Activated T-helper 9 cell treated with anti-CD3 and anti-CD28 coated beads, Interleukin-2, amount 50 U/mL, for 16 hours (primary cell): ENCODE measurements around the gene STAP1.
"Not testable (repeated sequence)": the region's sequence is repeated elsewhere in the genome, so short reads cannot be mapped to it uniquely, and the experiment has no call there.

ENCODE experiments used
- DNase-seq: peaks from one replicate; pipeline ENCODE4 v3.0.0-alpha.2; 2020; ENCODE audit warnings: low read depth

The STAP1 gene, protein sequence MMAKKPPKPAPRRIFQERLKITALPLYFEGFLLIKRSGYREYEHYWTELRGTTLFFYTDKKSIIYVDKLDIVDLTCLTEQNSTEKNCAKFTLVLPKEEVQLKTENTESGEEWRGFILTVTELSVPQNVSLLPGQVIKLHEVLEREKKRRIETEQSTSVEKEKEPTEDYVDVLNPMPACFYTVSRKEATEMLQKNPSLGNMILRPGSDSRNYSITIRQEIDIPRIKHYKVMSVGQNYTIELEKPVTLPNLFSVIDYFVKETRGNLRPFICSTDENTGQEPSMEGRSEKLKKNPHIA

DNA sequence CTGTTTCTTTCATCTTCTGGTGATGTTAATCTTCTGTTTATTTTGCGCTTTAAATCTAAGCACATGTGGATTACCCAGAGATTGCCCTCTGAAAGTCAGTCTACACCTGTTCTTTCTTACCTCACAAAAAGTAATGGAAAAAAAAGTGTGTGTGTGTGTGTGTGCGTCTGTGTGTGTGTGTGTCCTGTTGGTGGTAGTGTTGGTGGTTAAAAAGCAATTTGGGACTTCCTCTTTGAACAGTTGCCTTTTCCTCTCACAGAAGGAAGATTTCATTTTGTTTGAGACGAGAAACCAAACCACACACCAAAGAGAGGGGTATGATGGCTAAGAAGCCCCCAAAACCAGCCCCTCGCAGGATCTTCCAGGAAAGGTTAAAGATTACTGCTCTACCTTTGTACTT, at the start of gene STAP1:
TSS of gene STAP1 (plus strand) at position 235 of the 400 bp plus-strand sequence. CDS start at position 318, 83 bp downstream.
- DNase-seq, result no peak

DNA sequence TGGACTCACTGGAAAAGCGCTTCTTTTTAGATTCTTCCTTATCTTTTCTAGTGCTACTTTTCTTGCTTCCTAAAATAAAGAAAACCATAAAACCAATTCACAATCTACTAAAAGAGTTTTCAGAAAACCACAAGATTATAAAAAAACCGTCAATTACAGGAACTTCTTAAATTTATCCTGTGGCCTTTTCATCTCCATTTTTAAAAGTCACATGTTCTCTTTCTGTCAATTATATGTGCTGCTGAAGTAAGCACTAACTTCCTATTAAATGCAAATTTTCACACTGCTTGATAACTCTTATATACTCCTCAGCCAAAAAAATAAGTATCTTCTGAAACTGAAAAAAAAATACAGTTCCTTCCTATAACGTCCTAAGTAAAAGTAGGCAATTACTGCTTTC, 46.0 kb upstream of the STAP1 start:
- DNase-seq, result no peak

DNA sequence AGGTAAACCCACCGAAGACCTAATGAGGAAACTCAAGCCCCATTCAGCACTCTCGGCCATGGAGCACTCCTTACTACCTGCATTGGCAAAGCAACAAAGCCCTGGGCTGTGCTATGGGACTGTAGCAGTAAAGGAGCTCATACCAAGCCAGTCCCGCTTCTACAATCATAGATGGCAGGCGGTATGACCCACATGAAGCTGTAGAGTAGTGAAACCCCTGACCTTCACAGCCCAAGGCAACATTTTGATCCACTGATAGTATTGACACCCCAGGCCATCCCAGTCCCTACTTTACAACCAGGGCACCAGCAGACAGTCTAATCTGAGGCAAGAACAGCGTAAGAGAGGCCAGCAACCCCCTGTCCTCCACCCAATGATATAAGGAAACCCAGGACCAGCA, 38.4 kb upstream of the STAP1 start:
- no peak for DNase-seq

DNA sequence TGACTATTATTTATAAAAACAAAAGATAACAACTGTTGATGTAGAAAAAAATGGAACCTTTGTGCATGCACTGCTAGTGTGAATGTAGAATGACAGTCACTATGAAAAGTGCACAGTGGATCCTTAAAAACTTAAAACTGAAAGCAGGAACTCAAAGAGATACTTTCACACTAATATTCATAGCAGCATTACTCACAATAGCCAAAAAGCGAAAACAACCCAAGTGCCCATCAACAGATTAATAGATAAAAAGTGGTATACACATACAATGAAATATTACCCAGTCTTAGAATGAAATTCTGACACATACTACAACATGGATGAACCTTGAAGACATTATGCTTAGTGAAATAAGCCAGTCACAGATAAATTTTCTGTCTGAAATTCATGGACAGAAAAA, 37.0 kb upstream of the STAP1 start:
- no peak for DNase-seq

DNA sequence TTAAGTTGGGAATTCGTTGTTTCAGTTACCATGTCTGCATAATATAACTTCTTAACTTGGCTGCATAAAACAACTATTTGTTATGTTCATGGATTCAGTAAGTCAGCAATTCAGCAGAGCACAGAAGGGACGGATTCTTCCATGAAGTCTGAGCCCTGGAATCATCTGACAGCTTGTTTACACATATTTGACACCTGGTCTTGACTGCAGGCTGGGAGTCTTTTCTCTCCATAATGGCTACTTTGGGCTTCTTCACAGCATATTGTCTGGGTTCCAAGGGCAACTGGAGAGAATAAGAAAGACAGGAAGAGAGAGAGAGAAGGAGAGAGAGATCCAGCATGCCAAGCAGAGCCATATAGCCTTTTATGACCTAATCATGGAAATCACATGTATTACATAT, 36.3 kb upstream of the STAP1 start:
- DNase-seq, result no peak

DNA sequence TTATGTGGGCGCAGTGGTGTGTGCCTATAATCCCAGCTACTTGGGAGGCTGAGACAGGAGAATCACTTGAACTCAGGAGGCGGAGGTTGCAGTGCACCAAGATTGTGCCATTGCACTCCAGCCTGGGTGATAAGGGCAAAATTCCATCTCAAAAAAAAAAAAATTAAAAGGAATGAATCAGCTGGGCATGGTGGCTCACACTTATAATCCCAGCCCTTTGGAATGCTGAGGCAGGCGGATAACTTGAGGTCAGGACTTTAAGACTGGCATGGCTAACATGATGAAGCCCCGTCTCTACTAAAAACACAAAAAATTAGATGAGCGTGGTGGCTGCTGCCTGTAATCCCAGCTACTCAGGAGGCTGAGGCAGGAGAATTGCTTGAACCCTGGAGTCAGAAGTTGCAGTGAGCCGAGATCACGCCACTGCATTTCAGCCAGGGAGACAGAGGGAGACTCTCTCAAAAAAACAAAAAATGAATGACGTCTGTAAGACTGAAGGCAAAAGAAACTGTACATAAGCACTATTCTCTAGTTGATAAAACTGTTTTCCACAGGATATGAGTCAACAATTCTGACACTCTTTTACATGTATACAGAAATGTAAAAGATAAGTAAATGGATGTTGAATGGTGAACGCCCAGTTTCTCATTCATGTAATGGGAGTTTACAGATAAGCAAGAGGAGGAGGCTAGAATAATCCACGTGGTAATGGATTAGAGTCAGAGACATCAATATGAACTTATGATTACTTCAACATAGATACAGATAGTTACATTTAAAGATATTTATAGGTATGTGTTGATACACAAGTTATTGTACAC, 35.5 kb upstream of the STAP1 start:
- DNase-seq, result no peak

DNA sequence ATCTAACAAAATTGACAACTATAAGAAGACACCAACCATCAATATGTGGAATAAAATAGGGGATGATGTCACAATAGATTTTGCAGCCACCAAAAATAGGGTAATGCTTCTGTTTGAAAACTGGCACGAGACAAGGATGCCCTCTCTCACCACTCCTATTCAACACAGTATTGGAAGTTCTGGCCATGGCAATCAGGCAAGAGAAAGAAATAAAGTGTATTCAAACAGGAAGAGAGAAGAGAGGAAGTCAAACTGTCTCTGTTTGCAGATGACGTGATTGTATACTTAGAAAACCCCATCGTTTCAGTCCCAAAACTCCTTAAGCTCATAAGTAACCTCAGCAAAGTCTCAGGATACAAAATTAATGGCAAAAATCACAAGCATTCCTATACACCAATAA, 34.4 kb upstream of the STAP1 start:
- not testable (repeated sequence) for DNase-seq

DNA sequence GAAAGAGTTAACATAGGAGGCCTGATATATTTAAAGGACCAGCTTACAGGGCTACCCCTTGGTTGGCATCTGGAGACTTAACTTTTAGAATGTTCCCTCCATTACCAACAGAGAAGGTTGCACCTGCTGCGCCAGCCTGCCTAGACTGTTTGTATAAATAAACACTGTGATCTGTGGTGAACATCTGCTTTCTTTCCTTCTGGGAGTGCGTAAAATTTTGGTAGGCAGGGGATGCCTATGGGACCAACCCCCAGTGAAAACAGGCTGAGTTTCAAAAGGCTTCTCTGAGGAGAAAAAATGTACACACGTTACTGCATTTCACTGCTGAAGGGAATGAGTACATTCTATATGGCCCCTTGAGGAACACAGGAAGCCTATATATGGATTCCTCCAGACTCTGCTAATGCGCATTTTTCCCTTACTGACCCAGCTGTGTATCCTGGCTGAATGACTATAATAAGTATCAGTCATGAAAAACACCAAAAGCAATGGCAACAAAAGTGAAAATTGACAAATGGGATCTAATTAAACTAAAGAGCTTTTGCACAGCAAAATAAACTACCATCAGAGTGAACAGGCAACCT, 27.1 kb upstream of the STAP1 start:
- DNase-seq, result no peak

DNA sequence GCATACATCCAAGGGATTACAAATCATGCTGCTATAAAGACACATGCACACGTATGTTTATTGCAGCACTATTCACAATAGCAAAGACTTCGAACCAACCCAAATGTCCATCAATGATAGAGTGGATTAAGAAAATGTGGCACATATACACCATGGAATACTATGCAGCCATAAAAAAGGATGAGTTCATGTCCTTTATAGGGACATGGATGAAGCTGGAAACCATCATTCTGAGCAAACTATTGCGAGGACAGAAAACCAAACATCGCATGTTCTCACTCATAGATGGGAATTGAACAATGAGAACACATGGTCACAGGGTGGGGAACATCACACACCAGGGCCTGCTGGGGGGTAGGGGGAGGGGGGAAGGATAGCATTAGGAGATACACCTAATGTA, 26.1 kb upstream of the STAP1 start:
- DNase-seq, result not testable (repeated sequence)

DNA sequence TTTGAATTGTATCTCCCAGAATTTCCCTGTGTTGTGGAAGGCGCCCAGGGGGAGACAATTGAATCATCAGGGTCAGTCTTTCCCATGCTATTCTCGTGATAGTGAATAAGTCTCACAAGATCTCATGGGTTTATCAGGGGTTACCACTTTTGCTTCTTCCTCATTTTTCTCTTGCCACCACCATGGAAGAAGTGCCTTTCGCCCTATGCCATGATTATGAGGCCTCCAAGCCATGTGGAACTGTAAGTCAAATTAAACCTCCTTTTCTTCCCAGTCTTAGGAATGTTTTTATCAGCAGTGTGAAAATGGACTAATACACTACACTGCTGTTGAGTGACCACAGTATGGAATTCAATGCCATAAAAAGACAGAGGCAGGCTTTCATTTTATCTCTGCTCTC, 25.4 kb upstream of the STAP1 start:
- DNase-seq, result no peak

DNA sequence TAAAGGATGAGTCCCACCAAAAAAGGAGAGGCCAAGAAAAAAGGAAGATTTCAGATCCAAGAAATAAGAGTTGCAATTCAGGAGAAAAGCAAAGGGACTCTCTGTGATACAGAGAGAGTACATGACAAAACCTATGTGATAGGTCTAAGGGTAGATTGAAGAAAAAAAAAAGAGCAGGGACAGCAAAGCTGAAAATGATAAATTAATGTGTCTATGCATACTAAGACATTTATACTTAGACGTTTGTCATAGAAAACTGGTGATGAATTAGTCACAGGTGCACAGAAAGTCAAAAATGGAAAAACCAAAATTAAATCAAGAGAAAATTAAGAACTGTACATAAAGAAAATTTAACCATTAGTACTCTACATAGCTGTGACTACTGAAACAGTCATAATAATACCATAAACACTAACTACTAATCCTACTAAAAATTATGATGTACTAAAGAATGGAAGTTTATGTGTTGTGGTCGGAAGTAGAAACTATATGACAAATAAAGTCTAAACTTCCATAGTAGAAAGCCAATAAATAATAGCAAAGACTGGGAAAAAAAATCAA, 23.2 kb upstream of the STAP1 start:
- DNase-seq, result no peak

DNA sequence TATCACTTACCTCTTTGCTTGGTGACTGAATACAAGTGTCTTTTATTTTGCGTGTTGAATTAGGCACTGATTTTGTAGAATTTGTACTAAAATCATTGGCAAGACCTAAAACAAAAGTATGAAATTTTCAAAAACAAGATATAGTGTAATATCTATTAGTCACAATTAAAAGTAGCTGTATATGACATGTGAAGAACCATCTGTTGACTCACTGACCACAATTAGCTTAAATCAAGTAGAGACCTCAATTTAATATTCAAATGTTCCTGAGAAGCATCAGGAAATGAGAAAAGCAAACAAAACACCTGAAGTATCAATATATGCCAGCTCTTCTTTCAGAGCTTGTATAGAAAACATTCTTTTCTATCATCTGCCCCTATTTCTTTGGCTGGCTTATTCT, 18.7 kb upstream of the STAP1 start:
- DNase-seq, result no peak

DNA sequence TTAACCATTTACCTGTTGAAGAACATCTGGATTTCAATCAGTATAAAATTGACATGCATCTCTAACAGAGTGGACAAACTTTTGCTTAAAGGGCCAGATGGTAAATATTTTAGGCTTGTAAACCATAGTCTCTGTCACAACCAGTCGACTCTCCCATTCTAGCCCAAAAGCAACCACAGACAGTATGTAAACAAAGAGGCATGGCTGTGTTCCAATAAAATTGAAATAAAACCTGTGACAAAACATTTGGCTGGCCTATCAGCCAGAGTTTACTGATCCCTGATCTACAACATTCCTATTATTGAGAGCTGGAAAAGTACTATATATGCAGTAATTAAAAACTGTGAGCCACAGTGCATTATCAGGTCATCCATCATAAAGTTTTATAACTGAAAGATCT, 16.5 kb upstream of the STAP1 start:
- no peak for DNase-seq

DNA sequence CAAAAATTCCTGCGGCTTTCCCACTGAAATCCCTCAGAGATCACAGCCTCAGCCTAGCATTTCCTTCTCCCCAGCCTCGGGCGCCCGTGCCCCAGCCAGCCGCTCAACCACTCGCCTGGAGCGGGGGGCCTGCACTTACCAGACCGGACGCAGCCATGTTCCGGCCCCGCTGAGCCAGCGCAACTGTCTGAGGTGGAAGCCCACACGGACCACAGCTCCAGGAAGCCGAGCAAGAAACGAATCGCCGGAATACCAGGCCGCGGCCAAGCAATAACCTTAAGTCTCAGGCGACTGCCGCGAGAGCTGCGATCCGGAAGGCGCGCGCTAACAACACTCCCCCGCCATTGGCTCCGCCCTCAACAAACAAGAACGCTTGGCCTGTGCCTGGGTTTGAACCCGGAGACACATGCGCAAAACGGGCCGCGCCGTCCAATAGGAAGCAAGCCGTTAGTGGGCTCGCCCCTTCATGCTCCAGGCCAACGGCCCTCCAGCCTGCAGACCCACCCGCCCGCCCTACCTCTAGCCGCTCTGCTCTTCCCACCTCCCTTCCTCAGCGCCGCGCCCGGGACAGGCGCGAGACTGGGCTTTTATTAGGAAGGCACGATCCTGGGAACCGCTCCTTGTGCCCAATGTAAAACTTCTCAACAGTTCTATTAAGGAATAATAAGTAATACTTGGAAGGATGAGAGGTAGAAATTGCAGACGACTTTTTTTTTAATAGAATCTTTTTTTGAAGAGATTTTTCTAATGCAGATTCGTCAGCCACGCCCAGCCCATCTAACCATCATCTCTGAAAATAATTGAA, 13.1 kb upstream of the STAP1 start, which contains the start of gene CENPC:
TSS of gene CENPC (minus strand) at position 305 of the 805 bp plus-strand sequence. CDS start at position 157, 148 bp downstream.
- peak; percentile 86 for DNase-seq

DNA sequence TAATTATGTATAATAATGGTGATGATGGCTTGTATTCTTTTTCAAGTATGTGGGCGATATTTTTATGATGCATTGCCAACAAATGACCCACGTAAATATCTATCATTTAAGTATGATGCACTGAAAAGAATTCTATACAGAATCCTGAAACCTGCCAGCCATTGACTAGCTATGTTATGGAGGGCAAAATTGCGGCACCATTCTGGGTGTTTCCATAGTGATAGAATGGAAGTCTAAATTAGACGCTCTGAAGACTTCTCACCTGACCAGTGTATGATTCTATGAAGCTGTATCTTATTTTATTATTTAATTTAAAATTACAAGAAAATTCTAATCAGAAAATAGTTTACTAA, 12.5 kb upstream of the STAP1 start:
- no peak for DNase-seq

DNA sequence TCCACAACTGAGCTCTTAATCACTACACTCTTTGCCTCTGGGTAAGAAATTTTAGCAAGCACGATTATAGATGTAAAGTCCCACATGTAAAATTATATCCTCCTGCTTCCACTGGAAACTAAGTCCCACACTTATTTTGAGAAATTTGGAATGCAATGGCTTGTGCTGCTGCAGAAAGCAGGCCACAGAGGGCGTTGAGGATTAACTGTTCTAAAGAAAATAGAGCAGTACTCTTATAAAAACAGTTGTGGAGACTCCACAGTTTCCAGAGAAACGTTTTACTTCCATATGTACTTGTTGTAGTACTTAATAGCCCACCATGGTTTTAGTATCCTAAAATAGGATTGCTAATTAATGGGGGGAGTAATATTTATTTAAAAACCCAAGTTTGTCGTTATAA, 11.6 kb upstream of the STAP1 start:
- DNase-seq, result no peak

DNA sequence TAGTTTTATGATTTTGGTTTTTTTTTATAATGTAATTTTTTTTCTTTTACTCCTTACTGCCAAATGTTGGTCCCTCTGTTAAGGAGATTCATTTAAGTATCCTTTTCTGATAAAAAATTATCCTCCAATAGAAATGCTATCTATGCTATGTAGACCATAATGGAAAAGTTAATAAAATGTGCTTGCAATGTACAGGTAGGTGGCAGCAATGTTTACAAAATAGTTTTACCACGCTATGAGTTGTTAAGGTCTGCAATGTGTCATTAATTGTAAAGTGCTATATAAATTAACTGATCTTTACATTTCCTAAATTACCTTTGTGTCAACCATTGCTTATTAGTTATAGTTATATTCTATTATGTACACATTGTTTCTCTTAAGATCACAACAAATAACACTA, 9.4 kb upstream of the STAP1 start:
- DNase-seq, result no peak

DNA sequence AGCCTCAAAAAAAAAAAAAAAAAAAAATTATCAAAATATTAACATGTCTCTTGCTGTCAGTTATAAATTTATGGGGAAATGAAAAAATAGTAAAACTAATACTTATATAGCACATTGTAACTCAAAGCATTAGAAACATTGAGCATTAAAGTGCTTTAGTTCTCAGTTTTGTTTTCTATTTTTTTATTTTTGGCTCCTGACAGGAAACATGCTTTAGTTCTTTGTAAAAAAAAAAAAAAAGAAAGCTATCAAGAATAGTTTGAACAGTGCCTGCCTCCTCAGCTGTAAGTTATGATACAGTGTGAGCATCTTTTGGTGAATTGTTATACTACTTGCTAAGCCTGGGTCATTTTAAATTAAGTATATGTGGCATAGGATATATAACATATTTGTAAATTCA, 8.1 kb upstream of the STAP1 start:
- DNase-seq, result no peak

DNA sequence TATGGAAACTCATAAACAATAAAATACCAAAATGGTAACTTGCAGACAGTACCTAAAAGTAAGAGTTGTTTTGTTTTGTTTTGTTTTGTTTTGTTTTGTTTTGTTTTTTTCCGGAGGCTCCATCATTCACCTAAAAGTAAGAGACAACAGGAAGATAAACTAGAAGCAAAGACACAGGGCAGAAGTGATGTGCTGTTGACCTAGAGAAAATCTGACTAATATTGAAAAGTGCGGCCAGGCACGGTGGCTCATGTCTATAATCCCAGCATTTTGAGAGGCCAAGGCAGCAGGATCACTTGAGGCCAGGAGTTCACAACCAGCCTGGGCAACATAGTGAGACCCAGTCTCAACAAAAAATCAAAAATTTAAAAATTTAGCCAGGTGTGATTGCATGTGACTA, 7.7 kb upstream of the STAP1 start:
- DNase-seq, result no peak

DNA sequence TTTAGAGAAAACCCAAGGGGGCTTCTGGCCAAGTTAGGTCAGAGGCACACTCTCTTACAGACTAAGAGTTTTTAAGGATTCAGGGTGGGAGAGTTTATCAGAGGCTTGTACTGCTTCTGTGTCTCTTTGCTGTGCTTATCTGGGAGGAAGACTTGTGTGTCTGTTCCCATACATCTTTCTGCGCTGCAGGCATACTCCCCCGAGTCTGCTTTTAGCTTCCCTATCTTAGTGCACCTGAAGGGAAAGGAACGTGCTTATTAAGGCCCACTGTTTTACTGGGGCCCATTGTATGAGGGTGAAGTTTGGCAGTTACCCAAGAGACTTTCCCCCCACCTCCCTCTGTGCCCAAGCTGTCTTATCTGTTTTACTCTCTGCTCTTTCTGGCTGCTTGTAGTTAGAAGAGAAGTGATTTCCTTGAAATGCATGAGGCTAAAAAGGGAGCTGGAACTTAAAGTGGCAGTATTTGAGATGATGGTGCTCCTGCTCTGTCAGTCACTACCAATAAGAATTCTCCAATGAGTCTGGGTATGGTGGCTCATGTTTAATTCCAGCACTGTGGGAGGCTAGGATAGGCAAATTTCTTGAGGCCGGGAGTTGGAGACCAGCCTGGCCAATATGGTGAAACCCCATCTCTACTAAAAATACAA, 6.3 kb upstream of the STAP1 start:
- not testable (repeated sequence) for DNase-seq

DNA sequence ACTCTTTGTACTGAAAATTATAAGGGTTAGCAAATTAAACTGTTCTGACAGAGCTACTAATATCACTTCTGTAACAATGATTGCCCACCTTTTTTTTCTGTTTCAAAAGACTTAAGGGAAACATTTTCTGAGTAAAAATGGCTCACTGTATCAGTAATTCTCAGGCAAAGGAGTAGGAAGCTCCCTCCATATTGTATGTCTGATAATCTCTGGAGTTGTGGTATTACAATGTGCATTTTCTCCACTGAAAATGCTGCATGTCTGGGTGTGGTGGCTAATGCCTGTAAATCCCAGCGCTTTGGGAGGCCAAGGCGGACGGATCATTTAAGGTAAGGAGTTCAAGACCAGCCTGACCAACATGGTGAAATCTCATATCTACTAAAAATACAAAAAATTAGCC, 4.4 kb upstream of the STAP1 start:
- DNase-seq, result no peak

DNA sequence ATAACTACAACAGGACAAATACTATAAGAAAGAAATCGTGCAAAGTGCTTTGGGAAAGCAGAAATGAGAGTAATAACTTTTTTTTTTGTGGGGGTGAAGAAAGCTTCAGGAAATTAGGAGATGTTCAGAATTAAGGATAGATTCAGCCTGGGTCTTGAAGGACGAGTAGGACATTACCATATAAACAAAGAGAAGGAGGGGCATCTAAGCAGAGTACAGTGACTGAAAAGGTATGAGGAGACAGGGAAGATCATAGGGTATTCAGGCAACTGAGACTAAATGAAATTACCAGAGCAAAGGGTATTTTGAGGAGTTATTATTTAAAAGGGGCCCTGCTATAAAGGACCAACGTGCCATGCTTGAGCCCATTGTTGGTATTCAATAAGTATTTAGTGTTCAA, 3.1 kb upstream of the STAP1 start:
- no peak for DNase-seq
